H1 (cell line): ENCODE measurements around the gene SHROOM3. TPM values are rescaled to one million over a fixed set of nuclear protein-coding genes. Genes with fewer than 3 reads are reported as not detected.

Source experiments
- CTCF ChIA-PET: fragments of 300-600 bp; sonication (Branson Sonifier 250); formaldehyde crosslinking; loops from one replicate; lab custom pipeline; 2021; ENCODE audit not compliant: partially characterized antibody; lab: Charles Lee
- POLR2A ChIA-PET: fragments of 300-600 bp; sonication (Branson Sonifier 250); formaldehyde crosslinking; loops from one replicate; lab custom pipeline; 2021; ENCODE audit warnings: inconsistent platforms; ENCODE audit not compliant: partially characterized antibody; lab: Charles Lee
- DNase-seq, 2 experiments: peaks; one replicate each; pipeline versions ENCODE4 v3.0.0 to v3.0.0-alpha.2; 2010 to 2022; ENCODE audit warnings: low spot score in 2 of 2, low read depth in 1 of 2, mixed read lengths in 1 of 2
- FAIRE-seq: peaks from 2 replicates; lab custom pipeline; 2011; peaks lifted over from hg19 to GRCh38; lab: Jason Lieb, UNC
- H2AFZ ChIP-seq: 2 replicates; pipeline ENCODE4 v1.8.1; 2012; ENCODE audit warnings: low read length, inconsistent platforms
- H2AK5ac ChIP-seq: 2 replicates; pipeline ENCODE4 v1.6.1; 2013; ENCODE audit warnings: low read depth, low read length
- H2BK120ac ChIP-seq: replicated peaks from 2 replicates; pipeline ENCODE3; 2013; ENCODE audit warnings: low read depth, low read length, inconsistent platforms
- H2BK12ac ChIP-seq: 2 replicates; pipeline ENCODE4 v1.6.1; 2013; ENCODE audit warnings: low read depth, low read length
- H2BK15ac ChIP-seq: 2 replicates; pipeline ENCODE4 v1.6.1; 2013; ENCODE audit warnings: low read length
- H2BK20ac ChIP-seq: 2 replicates; pipeline ENCODE4 v1.6.1; 2013; ENCODE audit warnings: low read length
- H2BK5ac ChIP-seq: 2 replicates; pipeline ENCODE4 v1.6.1; 2013; ENCODE audit warnings: low read depth, low read length
- H3K14ac ChIP-seq: 2 replicates; pipeline ENCODE4 v1.6.1; 2013; ENCODE audit warnings: inconsistent platforms; ENCODE audit not compliant: insufficient read length
- H3K18ac ChIP-seq: 2 replicates; pipeline ENCODE4 v1.6.1; 2013; ENCODE audit warnings: low read length; ENCODE audit errors: extremely low read depth
- H3K23ac ChIP-seq: 2 replicates; pipeline ENCODE4 v1.6.1; 2013; ENCODE audit warnings: inconsistent platforms; ENCODE audit not compliant: insufficient read length
- H3K23me2 ChIP-seq: 2 replicates; pipeline ENCODE4 v1.6.1; 2013; ENCODE audit warnings: low read depth, low read length
- H3K27ac ChIP-seq: 2 replicates; pipeline ENCODE4 v1.6.1; 2011; ENCODE audit warnings: low read depth, low read length, inconsistent platforms
- H3K27me3 ChIP-seq, 4 experiments: replicated peaks in 1 of 4; 1 replicate in 1 of 4; 2 replicates in 3 of 4; pipeline versions ENCODE4 v1.6.1 to v1.8.1; 2011 to 2013; ENCODE audit warnings: low read length in 3 of 4, mild to moderate bottlenecking in 3 of 4, inconsistent platforms in 2 of 4, mixed read lengths in 2 of 4, moderate library complexity in 1 of 4; ENCODE audit not compliant: control insufficient read depth in 3 of 4, insufficient read depth in 3 of 4; ENCODE audit errors: extremely low read depth in 1 of 4
- H3K36me3 ChIP-seq, 4 experiments: 2 replicates each; pipeline versions ENCODE4 v1.6.1 to v1.8.1; 2011 to 2013; ENCODE audit warnings: mild to moderate bottlenecking in 4 of 4, low read length in 3 of 4, moderate library complexity in 2 of 4, control low read depth in 1 of 4, inconsistent platforms in 1 of 4; ENCODE audit not compliant: insufficient read depth in 4 of 4, control insufficient read depth in 2 of 4
- H3K4ac ChIP-seq: replicated peaks from 2 replicates; pipeline ENCODE3; 2013; ENCODE audit warnings: low read length, low read depth, mixed read lengths, inconsistent platforms; ENCODE audit not compliant: insufficient read length
- H3K4me1 ChIP-seq, 4 experiments: replicated peaks in 1 of 4; 1 replicate in 1 of 4; 2 replicates in 3 of 4; pipeline versions ENCODE4 v1.6.1 to v1.8.1; 2011 to 2013; ENCODE audit warnings: low read length in 3 of 4, inconsistent platforms in 2 of 4, mixed read lengths in 1 of 4; ENCODE audit not compliant: insufficient read depth in 4 of 4, control insufficient read depth in 3 of 4
- H3K4me2 ChIP-seq, 2 experiments: 2 replicates each; pipeline versions ENCODE4 v1.6.1 to v1.8.1; 2011 to 2013; ENCODE audit warnings: low read depth in 2 of 2, low read length in 2 of 2, control low read depth in 1 of 2, inconsistent platforms in 1 of 2, mild to moderate bottlenecking in 1 of 2; ENCODE audit not compliant: insufficient read depth in 1 of 2
- H3K4me3 ChIP-seq, 4 experiments: fragments of 200-600, 300-600 bp in 1 of 4; sonication (generic), shearing (Covaris generic), sonication (Bioruptor Twin) in 1 of 4; 2 replicates each; pipeline versions ENCODE4 v1.5.1 to v1.8.1; 2011 to 2016; ENCODE audit warnings: low read length in 4 of 4, low read depth in 3 of 4, control low read depth in 2 of 4, inconsistent platforms in 2 of 4, mild to moderate bottlenecking in 2 of 4, mixed read lengths in 1 of 4, moderate library complexity in 1 of 4; ENCODE audit not compliant: insufficient read depth in 2 of 4; ENCODE audit errors: extremely low read depth in 1 of 4
- H3K56ac ChIP-seq: replicated peaks from 2 replicates; pipeline ENCODE3; 2013; ENCODE audit warnings: low read depth, mild to moderate bottlenecking, mixed read lengths, low read length, inconsistent platforms; ENCODE audit not compliant: insufficient read length
- H3K79me1 ChIP-seq: 2 replicates; pipeline ENCODE4 v1.6.1; 2013; ENCODE audit warnings: low read depth, low read length, control low read depth
- H3K79me2 ChIP-seq, 2 experiments: 2 replicates each; pipeline versions ENCODE4 v1.6.1 to v1.8.1; 2012 to 2013; ENCODE audit warnings: low read length in 2 of 2, mild to moderate bottlenecking in 2 of 2, inconsistent platforms in 1 of 2; ENCODE audit not compliant: insufficient read depth in 2 of 2, control insufficient read depth in 1 of 2
- H3K9ac ChIP-seq, 4 experiments: replicated peaks in 1 of 4; 1 replicate in 1 of 4; 2 replicates in 3 of 4; pipeline versions ENCODE4 v1.6.1 to v1.8.1; 2011 to 2013; ENCODE audit warnings: low read depth in 3 of 4, low read length in 3 of 4, control low read depth in 2 of 4, mild to moderate bottlenecking in 2 of 4, moderate library complexity in 2 of 4, inconsistent platforms in 1 of 4; ENCODE audit errors: extremely low read depth in 1 of 4
- H3K9me3 ChIP-seq, 2 experiments: 2 replicates each; pipeline versions ENCODE4 v1.6.1 to v1.8.1; 2012 to 2013; ENCODE audit warnings: mild to moderate bottlenecking in 2 of 2, moderate library complexity in 2 of 2, control low read depth in 1 of 2, inconsistent platforms in 1 of 2, low read depth in 1 of 2, low read length in 1 of 2, mixed read lengths in 1 of 2; ENCODE audit not compliant: insufficient read depth in 2 of 2
- H4K20me1 ChIP-seq, 2 experiments: replicated peaks in 1 of 2; 2 replicates each; pipeline versions ENCODE3 to v1.8.1; 2011 to 2013; ENCODE audit warnings: inconsistent platforms in 2 of 2, low read length in 2 of 2, mild to moderate bottlenecking in 1 of 2; ENCODE audit not compliant: insufficient read depth in 2 of 2, control insufficient read depth in 1 of 2
- H4K5ac ChIP-seq: 2 replicates; pipeline ENCODE4 v1.6.1; 2013; ENCODE audit warnings: low read length, low read depth, mixed read lengths, inconsistent platforms; ENCODE audit not compliant: insufficient read length
- H4K8ac ChIP-seq: 2 replicates; pipeline ENCODE4 v1.8.0; 2013; ENCODE audit warnings: mild to moderate bottlenecking, moderate library complexity, low read length, inconsistent platforms; ENCODE audit not compliant: insufficient read depth; ENCODE audit errors: extremely low read depth
- H4K91ac ChIP-seq: replicated peaks from 2 replicates; pipeline ENCODE3; 2013; ENCODE audit warnings: low read length, mixed read lengths, inconsistent platforms; ENCODE audit not compliant: insufficient read length
- BCL11A ChIP-seq, 2 experiments: IDR thresholded peaks; one replicate each; pipeline ENCODE4 v1.6.1; 2011; ENCODE audit warnings: low read depth in 2 of 2, low read length in 2 of 2, mild to moderate bottlenecking in 2 of 2
- CEBPB ChIP-seq: IDR thresholded peaks from 2 replicates; pipeline ENCODE4 v1.6.1; 2012; ENCODE audit warnings: low read depth, low read length
- CHD1 ChIP-seq: IDR thresholded peaks from 2 replicates; pipeline ENCODE4 v1.6.1; 2012; ENCODE audit warnings: low read depth, low read length, improper control_type of control experiment
- CTCF ChIP-seq, 3 experiments: IDR thresholded peaks; 1 replicate in 2 of 3; 2 replicates in 1 of 3; pipeline versions ENCODE4 v1.5.1 to v1.6.1; 2011; ENCODE audit warnings: low read length in 3 of 3, mild to moderate bottlenecking in 3 of 3, inconsistent platforms in 2 of 3, low read depth in 1 of 3, moderate library complexity in 1 of 3; ENCODE audit not compliant: insufficient read depth in 1 of 3; ENCODE audit errors: control extremely low read depth in 1 of 3
- JUND ChIP-seq: IDR thresholded peaks from 2 replicates; pipeline ENCODE4 v1.6.1; 2011; ENCODE audit warnings: mild to moderate bottlenecking, improper control_type of control experiment, low read length
- MAFK ChIP-seq: IDR thresholded peaks from 2 replicates; pipeline ENCODE4 v1.6.1; 2012; ENCODE audit warnings: low read depth, mild to moderate bottlenecking, improper control_type of control experiment, low read length
- POLR2A ChIP-seq, 2 experiments: IDR thresholded peaks; 1 replicate in 1 of 2; 2 replicates in 1 of 2; pipeline ENCODE4 v1.6.1; 2011; ENCODE audit warnings: low read depth in 2 of 2, low read length in 2 of 2, mild to moderate bottlenecking in 2 of 2; ENCODE audit errors: control extremely low read depth in 1 of 2
- SP1 ChIP-seq: IDR thresholded peaks from 2 replicates; pipeline ENCODE4 v1.6.1; 2011; ENCODE audit warnings: low read depth, low read length
- SUZ12 ChIP-seq: fragments of 200-600 bp; sonication (generic); IDR thresholded peaks from 2 replicates; pipeline ENCODE4 v1.6.1; 2012; ENCODE audit warnings: mild to moderate bottlenecking, inconsistent platforms, low read length, moderate library complexity, mixed read lengths
- TAF1 ChIP-seq: IDR thresholded peaks from 2 replicates; pipeline ENCODE4 v1.6.1; 2011; ENCODE audit warnings: mild to moderate bottlenecking, low read depth, low read length
- YY1 ChIP-seq: IDR thresholded peaks from 2 replicates; pipeline ENCODE4 v1.6.1; 2011; ENCODE audit warnings: low read depth, mild to moderate bottlenecking, low read length
- ZNF274 ChIP-seq: IDR thresholded peaks from 2 replicates; pipeline ENCODE4 v1.7.0; 2012; ENCODE audit warnings: low read length, borderline replicate concordance; ENCODE audit errors: extremely low read depth
- WGBS, 2 experiments: shearing (Covaris generic) in 1 of 2; methylation state at CpG; one replicate each; pipeline versions ENCODE4 v1.1.6 to v1.1.7; 2013 to 2015; ENCODE audit warnings: low lambda C conversion rate in 2 of 2, mixed read lengths in 2 of 2, inconsistent platforms in 1 of 2, low coverage in 1 of 2, missing lambda C conversion rate in 1 of 2; ENCODE audit not compliant: insufficient replicate concordance in 2 of 2, insufficient coverage in 1 of 2, insufficient read length in 1 of 2; ENCODE audit errors: extremely low coverage in 1 of 2, missing lambda C conversion rate in 1 of 2; 5-methylcytosine and 5-hydroxymethylcytosine counted together
- polyA plus RNA-seq, 7 experiments: library from polyadenylated mRNA; depleted of rRNA in 3 of 7; stranded (reverse) in 5 of 7; unstranded in 2 of 7; fragments of >200 nt in 5 of 7; fragments of 200-250 nt in 2 of 7; gene quantifications; 1 replicate in 5 of 7; 2 replicates in 1 of 7; 4 replicates in 1 of 7; pipeline versions ENCODE4 v1.2.1 to v1.2.3, GENCODE V29; 2011 to 2013; ENCODE audit warnings: missing spikeins in 2 of 7, mixed read lengths in 2 of 7
- total RNA-seq: library from RNA; stranded (reverse); fragmentation: NEBNext Ultra II Directional; extraction: Animal tissue kit (Norgen Biotek cat#: 25700); gene quantifications from 2 replicates; pipeline ENCODE4 v1.2.1, GENCODE V29; 2021
- TF ChIP-seq, protein P1 (sequence below): IDR thresholded peaks from 2 replicates; pipeline ENCODE4 v1.6.1; 2012; ENCODE audit warnings: inconsistent platforms

Gene SHROOM3
- total and polyA plus RNA-seq, 2 of the 8 experiments (the other 6 are each of a cell fraction or from before 2014, with no cell fraction given), result 15.8 to 34.0 TPM

GRCh38 chr4:76673362-76673761 is 238.3 kb downstream of the SHROOM3 start:
- Histone ChIP-seq H4K5ac (no peak overlapping the region), H3K9ac (no peak overlapping the region), H2BK15ac (no peak overlapping the region), H4K91ac (no peak overlapping the region), H2BK120ac (no peak overlapping the region), H2BK20ac (no peak overlapping the region), H3K79me1 (no peaks in the 10 kb centered on the region), H3K27ac (no peak overlapping the region), H3K56ac (no peak overlapping the region), H3K4me2 (no peak overlapping the region), H2AK5ac (no peak overlapping the region), H3K4me3 (no peak overlapping the region), H3K23me2 (no peaks in the 10 kb centered on the region), H3K4ac (no peak overlapping the region), H2BK12ac (no peak overlapping the region), H3K27me3 (no peaks in the 10 kb centered on the region), H3K18ac (no peak overlapping the region), H3K79me2 (no peaks in the 10 kb centered on the region), H3K9me3 (no peaks in the 10 kb centered on the region), H3K36me3 (no peaks in the 10 kb centered on the region), H3K4me1 (no peaks in the 10 kb centered on the region), H4K20me1 (no peaks in the 10 kb centered on the region), H3K14ac (no peak overlapping the region), H2AFZ (no peak overlapping the region), H4K8ac (no peak overlapping the region), H3K23ac (no peak overlapping the region), H2BK5ac (no peak overlapping the region)
- FAIRE-seq (no peak), DNase-seq (no peak)
- ChIA-PET POLR2A (interaction anchor here (1.2 to 1.3 kb wide), 2 partner anchors 12 to 16 kb away, joined by 3 to 5 read pairs; no protein-coding TSS in a partner anchor), CTCF (interaction anchor here (1.2 kb wide), 1 partner anchor 60 kb away, joined by 4 read pairs; no protein-coding TSS in a partner anchor)
- WGBS, 2 experiments, result 100% methylated on average over 1 of the region's 1 CpG; no CpG with 5 or more reads in 1 of the 2 experiments
- no peak for TF ChIP-seq CTCF (IDR thresholded peaks at IDR 0.05; ENCODE audit: control extremely low read depth in 1 of 3, insufficient read depth in 1 of 3, low read depth in 1 of 3, low read length in 3 of 3)
- TF ChIP-seq, protein P1, sequence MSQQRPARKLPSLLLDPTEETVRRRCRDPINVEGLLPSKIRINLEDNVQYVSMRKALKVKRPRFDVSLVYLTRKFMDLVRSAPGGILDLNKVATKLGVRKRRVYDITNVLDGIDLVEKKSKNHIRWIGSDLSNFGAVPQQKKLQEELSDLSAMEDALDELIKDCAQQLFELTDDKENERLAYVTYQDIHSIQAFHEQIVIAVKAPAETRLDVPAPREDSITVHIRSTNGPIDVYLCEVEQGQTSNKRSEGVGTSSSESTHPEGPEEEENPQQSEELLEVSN, result no peak
- no peak for TF ChIP-seq ZNF274
- no peak for TF ChIP-seq MAFK
- no peak for TF ChIP-seq POLR2A (IDR thresholded peaks at IDR 0.05; ENCODE audit: control extremely low read depth in 1 of 2, low read depth in 2 of 2, low read length in 2 of 2)
- no peak for TF ChIP-seq SUZ12
- no peak for TF ChIP-seq YY1
- TF ChIP-seq CEBPB, result no peak
- TF ChIP-seq JUND, result no peak
- no peak for TF ChIP-seq BCL11A (IDR thresholded peaks at IDR 0.05; ENCODE audit: low read depth in 2 of 2, low read length in 2 of 2)
- TF ChIP-seq SP1, result no peak
- TF ChIP-seq CHD1, result no peak
- no peak for TF ChIP-seq TAF1
